H9 (cell line): ENCODE data around the gene KATNB1. TPM values are rescaled to one million over a fixed set of nuclear protein-coding genes. Genes with fewer than 3 reads are reported as not detected.

Experiments
- DNase-seq: peaks from one replicate; pipeline ENCODE4 v3.0.0-alpha.2; 2017
- H2AFZ ChIP-seq: one replicate; pipeline ENCODE4 v1.6.1; 2013; ENCODE audit warnings: mild to moderate bottlenecking, low read length, control low read depth, moderate library complexity
- H2AK5ac ChIP-seq: 2 replicates; pipeline ENCODE4 v1.6.1; 2013; ENCODE audit warnings: low read length, control low read depth, mixed read lengths; ENCODE audit not compliant: insufficient read length
- H2BK120ac ChIP-seq: one replicate; pipeline ENCODE4 v1.6.1; 2013; ENCODE audit warnings: low read depth, mild to moderate bottlenecking, low read length, control low read depth, inconsistent platforms; ENCODE audit not compliant: poor library complexity, severe bottlenecking
- H2BK12ac ChIP-seq: 2 replicates; pipeline ENCODE4 v1.6.1; 2013; ENCODE audit warnings: low read length, control low read depth, mixed read lengths, low read depth; ENCODE audit not compliant: insufficient read length
- H2BK15ac ChIP-seq: 2 replicates; pipeline ENCODE4 v1.6.1; 2013; ENCODE audit warnings: low read depth, low read length, control low read depth
- H2BK20ac ChIP-seq: one replicate; pipeline ENCODE4 v1.6.1; 2013; ENCODE audit warnings: low read depth, mild to moderate bottlenecking, low read length, control low read depth, inconsistent platforms; ENCODE audit not compliant: poor library complexity, severe bottlenecking
- H2BK5ac ChIP-seq: 2 replicates; pipeline ENCODE4 v1.6.1; 2013; ENCODE audit warnings: low read length, control low read depth, mixed read lengths; ENCODE audit not compliant: insufficient read length
- H3K14ac ChIP-seq: 2 replicates; pipeline ENCODE4 v1.6.1; 2013; ENCODE audit warnings: low read length, control low read depth; ENCODE audit not compliant: insufficient read depth
- H3K18ac ChIP-seq: 2 replicates; pipeline ENCODE4 v1.6.1; 2013; ENCODE audit warnings: low read depth, mild to moderate bottlenecking, mixed read lengths, low read length, control low read depth; ENCODE audit not compliant: insufficient read length
- H3K23ac ChIP-seq: 2 replicates; pipeline ENCODE4 v1.6.1; 2013; ENCODE audit warnings: low read length, control low read depth, mixed read lengths, low read depth; ENCODE audit not compliant: insufficient read length
- H3K23me2 ChIP-seq: 2 replicates; pipeline ENCODE4 v1.6.1; 2013; ENCODE audit warnings: low read depth, mild to moderate bottlenecking, mixed read lengths, low read length, control low read depth; ENCODE audit not compliant: insufficient read length, poor library complexity, severe bottlenecking
- H3K27ac ChIP-seq: 2 replicates; pipeline ENCODE4 v1.5.1; 2013; ENCODE audit warnings: low read length, control low read depth, mixed read lengths, low read depth; ENCODE audit not compliant: insufficient read length
- H3K27me3 ChIP-seq: 2 replicates; pipeline ENCODE4 v1.6.1; 2013; ENCODE audit warnings: low read length, control low read depth, inconsistent platforms; ENCODE audit not compliant: insufficient read depth
- H3K4ac ChIP-seq: 2 replicates; pipeline ENCODE4 v1.6.1; 2013; ENCODE audit warnings: low read depth, mild to moderate bottlenecking, control low read depth, inconsistent platforms, low read length, moderate library complexity
- H3K4me1 ChIP-seq: 2 replicates; pipeline ENCODE4 v1.6.1; 2013; ENCODE audit warnings: low read length, control low read depth, inconsistent platforms; ENCODE audit not compliant: insufficient read depth
- H3K4me2 ChIP-seq: 2 replicates; pipeline ENCODE4 v1.6.1; 2013; ENCODE audit warnings: low read length, control low read depth, mixed read lengths; ENCODE audit not compliant: insufficient read length, insufficient read depth
- H3K56ac ChIP-seq: 2 replicates; pipeline ENCODE4 v1.6.1; 2013; ENCODE audit warnings: low read depth, mild to moderate bottlenecking, mixed read lengths, low read length, control low read depth; ENCODE audit not compliant: insufficient read length
- H3K79me1 ChIP-seq: 2 replicates; pipeline ENCODE4 v1.6.1; 2013; ENCODE audit warnings: low read depth, mild to moderate bottlenecking, moderate library complexity, low read length, control low read depth, inconsistent platforms; ENCODE audit not compliant: insufficient read depth, poor library complexity, severe bottlenecking
- H3K79me2 ChIP-seq: 2 replicates; pipeline ENCODE4 v1.6.1; 2013; ENCODE audit warnings: low read length, control low read depth, inconsistent platforms; ENCODE audit not compliant: insufficient read depth
- H3K9ac ChIP-seq: 2 replicates; pipeline ENCODE4 v1.6.1; 2013; ENCODE audit warnings: low read length, control low read depth, mixed read lengths; ENCODE audit not compliant: insufficient read length; ENCODE audit errors: extremely low read depth
- H3K9me3 ChIP-seq: one replicate; pipeline ENCODE4 v1.6.1; 2013; ENCODE audit warnings: low read depth, low read length, inconsistent platforms; ENCODE audit not compliant: control insufficient read depth
- H3T11ph ChIP-seq: one replicate; pipeline ENCODE4 v1.6.1; 2013; ENCODE audit warnings: mild to moderate bottlenecking, low read length, control low read depth, inconsistent platforms
- H4K20me1 ChIP-seq: one replicate; pipeline ENCODE4 v1.6.1; 2013; ENCODE audit not compliant: control insufficient read depth, insufficient read length, insufficient read depth
- H4K5ac ChIP-seq: 2 replicates; pipeline ENCODE4 v1.6.1; 2013; ENCODE audit warnings: low read depth, mild to moderate bottlenecking, mixed read lengths, low read length, control low read depth; ENCODE audit not compliant: insufficient read length
- H4K8ac ChIP-seq: replicated peaks from 2 replicates; pipeline ENCODE4 v1.6.1; 2013; ENCODE audit warnings: low read length, control low read depth, mixed read lengths, low read depth; ENCODE audit not compliant: insufficient read length
- H4K91ac ChIP-seq: 2 replicates; pipeline ENCODE4 v1.6.1; 2013; ENCODE audit warnings: low read depth, mild to moderate bottlenecking, moderate library complexity, mixed read lengths, low read length, control low read depth; ENCODE audit not compliant: insufficient read length
- H3K27ac Mint-ChIP-seq, 3 experiments: 2 replicates in 2 of 3; 3 replicates in 1 of 3; pipeline ENCODE4 v1.8.0; 2020 to 2021; ENCODE audit warnings: mixed read lengths in 3 of 3, mild to moderate bottlenecking in 1 of 3, moderate library complexity in 1 of 3
- H3K27me3 Mint-ChIP-seq: 2 replicates; pipeline ENCODE4 v1.8.0; 2021; ENCODE audit warnings: low read depth, mild to moderate bottlenecking, moderate library complexity, mixed read lengths
- H3K36me3 Mint-ChIP-seq, 3 experiments: 2 replicates in 2 of 3; 3 replicates in 1 of 3; pipeline ENCODE4 v1.8.0; 2020 to 2021; ENCODE audit warnings: low read depth in 3 of 3, mixed read lengths in 3 of 3; ENCODE audit not compliant: insufficient read depth in 1 of 3
- H3K4me1 Mint-ChIP-seq, 2 experiments: 2 replicates each; pipeline ENCODE4 v1.8.0; 2020; ENCODE audit warnings: mixed read lengths in 2 of 2
- H3K4me3 Mint-ChIP-seq, 2 experiments: 2 replicates in 1 of 2; 3 replicates in 1 of 2; pipeline ENCODE4 v1.8.0; 2020 to 2021; ENCODE audit warnings: mild to moderate bottlenecking in 2 of 2, mixed read lengths in 2 of 2, moderate library complexity in 1 of 2
- H3K9me3 Mint-ChIP-seq, 2 experiments: 2 replicates in 1 of 2; 3 replicates in 1 of 2; pipeline ENCODE4 v1.8.0; 2020; ENCODE audit warnings: mild to moderate bottlenecking in 2 of 2, mixed read lengths in 2 of 2, moderate library complexity in 1 of 2
- WGBS: extraction: QIAGEN DNeasy Blood & Tissue Kit; methylation state at CpG from one replicate; pipeline ENCODE4 v1.1.7; 2013; ENCODE audit warnings: missing lambda C conversion rate, low lambda C conversion rate, mixed read lengths; ENCODE audit not compliant: insufficient read length; ENCODE audit errors: extremely low coverage; 5-methylcytosine and 5-hydroxymethylcytosine counted together
- total RNA-seq: library from RNA; stranded (reverse); gene quantifications from 2 replicates; pipeline ENCODE4 v1.2.1, GENCODE V29; 2021
- TF ChIP-seq, protein P1 (sequence below): fragments of 200-600 bp; sonication (generic); conservative IDR thresholded peaks from 3 replicates; pipeline ENCODE4 v1.8.0; 2021; ENCODE audit warnings: antibody characterized with exemption, mild to moderate bottlenecking

KATNB1 gene
- total RNA-seq, 1 experiment from 2014 or later: 29.9 TPM

DNA sequence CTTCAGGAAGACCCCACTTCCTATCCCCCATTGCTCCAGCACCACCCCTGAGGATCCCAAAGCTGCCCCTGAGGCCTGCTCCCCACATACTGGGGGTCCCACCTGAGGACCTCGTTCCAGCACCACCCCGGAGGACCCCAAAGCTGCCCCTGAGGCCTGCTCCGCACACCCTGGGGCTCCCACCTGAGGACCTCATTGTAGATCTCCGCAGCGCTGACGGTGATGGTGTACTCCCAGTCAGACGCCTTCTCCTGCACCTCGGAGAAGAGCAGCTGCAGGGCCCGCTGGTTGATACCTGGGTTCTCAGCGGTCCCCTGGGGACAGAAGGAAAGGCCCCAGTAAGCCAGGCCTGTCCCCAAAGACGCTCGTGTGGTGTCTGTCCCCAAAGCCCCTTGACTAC lies 26.4 kb downstream of the KATNB1 start:
- no peaks in the 10 kb centered on the region for H3K9me3 Mint-ChIP-seq
- no peak overlapping the region for H4K91ac ChIP-seq
- H3K18ac ChIP-seq: no peak overlapping the region
- H3K27ac ChIP-seq: no peak overlapping the region
- H3K27me3 Mint-ChIP-seq: no peaks in the 10 kb centered on the region; the same call in 1 of the 2 replicates
- H3K23me2 ChIP-seq: no peaks in the 10 kb centered on the region
- no peak overlapping the region for H4K5ac ChIP-seq
- H3K56ac ChIP-seq: no peak overlapping the region
- no peak overlapping the region for H3K4me3 Mint-ChIP-seq
- H4K20me1 ChIP-seq: peaks cover 3% of the 10 kb centered on the region
- TF ChIP-seq, protein P1, sequence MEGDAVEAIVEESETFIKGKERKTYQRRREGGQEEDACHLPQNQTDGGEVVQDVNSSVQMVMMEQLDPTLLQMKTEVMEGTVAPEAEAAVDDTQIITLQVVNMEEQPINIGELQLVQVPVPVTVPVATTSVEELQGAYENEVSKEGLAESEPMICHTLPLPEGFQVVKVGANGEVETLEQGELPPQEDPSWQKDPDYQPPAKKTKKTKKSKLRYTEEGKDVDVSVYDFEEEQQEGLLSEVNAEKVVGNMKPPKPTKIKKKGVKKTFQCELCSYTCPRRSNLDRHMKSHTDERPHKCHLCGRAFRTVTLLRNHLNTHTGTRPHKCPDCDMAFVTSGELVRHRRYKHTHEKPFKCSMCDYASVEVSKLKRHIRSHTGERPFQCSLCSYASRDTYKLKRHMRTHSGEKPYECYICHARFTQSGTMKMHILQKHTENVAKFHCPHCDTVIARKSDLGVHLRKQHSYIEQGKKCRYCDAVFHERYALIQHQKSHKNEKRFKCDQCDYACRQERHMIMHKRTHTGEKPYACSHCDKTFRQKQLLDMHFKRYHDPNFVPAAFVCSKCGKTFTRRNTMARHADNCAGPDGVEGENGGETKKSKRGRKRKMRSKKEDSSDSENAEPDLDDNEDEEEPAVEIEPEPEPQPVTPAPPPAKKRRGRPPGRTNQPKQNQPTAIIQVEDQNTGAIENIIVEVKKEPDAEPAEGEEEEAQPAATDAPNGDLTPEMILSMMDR: no peak
- no peak overlapping the region for H2BK20ac ChIP-seq
- peaks cover 4% of the 10 kb centered on the region; the same call in 1 of the 2 replicates for H3K4me1 ChIP-seq
- no peaks in the 10 kb centered on the region for H3K27me3 ChIP-seq
- no peaks in the 10 kb centered on the region for H3K79me2 ChIP-seq
- H3K4me2 ChIP-seq: no peak overlapping the region
- H3K23ac ChIP-seq: no peak overlapping the region
- peaks cover 6 to 30% of the 10 kb centered on the region in 2 experiments for H3K4me1 Mint-ChIP-seq
- no peak overlapping the region for H4K8ac ChIP-seq
- H3K36me3 Mint-ChIP-seq: peaks cover 4 to 5% (median 5%) of the 10 kb centered on the region in 3 experiments; a peak in 3 of 7 replicates
- no peak overlapping the region for H2BK15ac ChIP-seq
- no peak overlapping the region for H3K9ac ChIP-seq
- H2BK12ac ChIP-seq: no peak overlapping the region
- peak overlapping the region in 1 of 3 experiments; percentile 92; a peak in 1 of 7 replicates for H3K27ac Mint-ChIP-seq
- H3K9me3 ChIP-seq: no peaks in the 10 kb centered on the region
- H2BK120ac ChIP-seq: no peak overlapping the region
- no peaks in the 10 kb centered on the region for H3K79me1 ChIP-seq
- no peak overlapping the region for H3K14ac ChIP-seq
- no peak overlapping the region for H2AK5ac ChIP-seq
- no peak for DNase-seq
- H2AFZ ChIP-seq: no peak overlapping the region
- H2BK5ac ChIP-seq: no peak overlapping the region
- no CpG with 5 or more reads among the region's 12 CpGs for WGBS
- no peak overlapping the region for H3K4ac ChIP-seq
- H3T11ph ChIP-seq: no peak overlapping the region
